ENCODE results near the gene RNF31. TPM values are rescaled to one million over a fixed set of nuclear protein-coding genes. Genes with fewer than 3 reads are reported as not detected.

Gene RNF31
- total RNA-seq, 1 donor from 2014 or later: 88.2 TPM

GRCh38 chr14:24119691-24120090, 27.6 kb upstream of the RNF31 start:
- peaks cover 6% of the 10 kb centered on the region for H3K27me3 Mint-ChIP-seq (ENCODE audit: unreplicated experiment)
- peaks cover 5% of the 10 kb centered on the region for H3K36me3 Mint-ChIP-seq (ENCODE audit: unreplicated experiment)
- no peak for DNase-seq
- H3K4me1 Mint-ChIP-seq (ENCODE audit: low read depth, unreplicated experiment): peaks cover 10% of the 10 kb centered on the region
- H3K27ac Mint-ChIP-seq (ENCODE audit: unreplicated experiment): no peak overlapping the region
- no peak for TF ChIP-seq CTCF (IDR thresholded peaks at IDR 0.05; ENCODE audit: partially characterized antibody, unreplicated experiment)
- peaks cover 8% of the 10 kb centered on the region for H3K9me3 Mint-ChIP-seq (ENCODE audit: unreplicated experiment)
- no peak overlapping the region for H3K4me3 Mint-ChIP-seq (ENCODE audit: unreplicated experiment)

- H3K4me1 Mint-ChIP-seq (ENCODE audit: low read depth, unreplicated experiment): peaks cover under 1% of the 10 kb centered on the region
- no peak overlapping the region for H3K27ac Mint-ChIP-seq (ENCODE audit: unreplicated experiment)
- H3K9me3 Mint-ChIP-seq (ENCODE audit: unreplicated experiment): peaks cover 2% of the 10 kb centered on the region
- DNase-seq: no peak
- H3K36me3 Mint-ChIP-seq (ENCODE audit: unreplicated experiment): peaks cover 5% of the 10 kb centered on the region
- H3K27me3 Mint-ChIP-seq (ENCODE audit: unreplicated experiment): peaks cover 6% of the 10 kb centered on the region
- H3K4me3 Mint-ChIP-seq (ENCODE audit: unreplicated experiment): no peak overlapping the region
- no peak for TF ChIP-seq CTCF (IDR thresholded peaks at IDR 0.05; ENCODE audit: partially characterized antibody, unreplicated experiment)
Observed at GRCh38 chr14:24121210-24121609, 26.1 kb upstream of the RNF31 start.

DNA sequence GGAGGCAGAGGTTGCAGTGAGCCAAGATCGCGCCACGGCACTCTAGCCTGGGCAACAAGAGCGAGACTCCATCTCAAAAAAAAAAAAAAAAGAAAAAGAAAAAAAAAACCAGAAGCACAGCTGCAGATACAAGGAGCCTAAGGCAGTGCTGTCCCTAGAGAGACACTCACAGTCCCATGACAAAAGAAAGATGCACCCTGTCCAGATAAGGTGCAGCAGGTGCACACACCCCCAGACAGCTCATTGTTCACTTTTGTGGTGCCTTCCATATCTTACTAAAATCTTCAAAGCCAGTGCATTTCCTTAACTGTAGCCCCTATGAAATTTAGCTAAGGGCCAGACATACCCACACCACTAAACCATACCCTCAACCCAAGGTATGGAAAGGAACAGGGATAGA, 24.9 kb upstream of the RNF31 start:
- Mint-ChIP-seq H3K4me1 (ENCODE audit: low read depth, unreplicated experiment) (no peaks in the 10 kb centered on the region), H3K9me3 (ENCODE audit: unreplicated experiment) (peaks cover 2% of the 10 kb centered on the region), H3K4me3 (ENCODE audit: unreplicated experiment) (no peak overlapping the region), H3K36me3 (ENCODE audit: unreplicated experiment) (peaks cover 5% of the 10 kb centered on the region), H3K27ac (ENCODE audit: unreplicated experiment) (no peak overlapping the region), H3K27me3 (ENCODE audit: unreplicated experiment) (peaks cover 6% of the 10 kb centered on the region)
- DNase-seq: no peak
- no peak for TF ChIP-seq CTCF (IDR thresholded peaks at IDR 0.05; ENCODE audit: partially characterized antibody, unreplicated experiment)

DNA sequence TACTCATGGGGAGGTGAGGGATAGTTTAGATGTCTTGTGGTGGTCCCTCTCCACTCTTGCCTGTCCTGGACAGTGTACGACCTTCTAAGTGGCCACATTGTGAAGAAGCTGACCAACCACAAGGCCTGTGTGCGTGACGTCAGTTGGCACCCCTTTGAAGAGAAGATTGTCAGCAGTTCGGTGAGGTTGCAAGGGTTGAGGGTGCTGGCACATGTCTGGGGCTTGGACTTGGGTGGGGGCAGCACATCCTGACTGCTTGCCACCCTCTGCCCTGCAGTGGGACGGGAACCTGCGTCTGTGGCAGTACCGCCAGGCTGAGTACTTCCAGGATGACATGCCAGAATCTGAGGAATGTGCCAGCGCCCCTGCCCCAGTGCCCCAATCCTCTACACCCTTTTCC, 24.4 kb upstream of the RNF31 start:
- Mint-ChIP-seq H3K27me3 (ENCODE audit: unreplicated experiment) (peaks cover 6% of the 10 kb centered on the region), H3K9me3 (ENCODE audit: unreplicated experiment) (peaks cover 2% of the 10 kb centered on the region), H3K27ac (ENCODE audit: unreplicated experiment) (no peak overlapping the region)

More for the DNA sequence above, 24.4 kb upstream of the RNF31 start:
- H3K4me1 Mint-ChIP-seq (ENCODE audit: low read depth, unreplicated experiment): no peaks in the 10 kb centered on the region
- peaks cover 5% of the 10 kb centered on the region for H3K36me3 Mint-ChIP-seq (ENCODE audit: unreplicated experiment)
- no peak overlapping the region for H3K4me3 Mint-ChIP-seq (ENCODE audit: unreplicated experiment)
- DNase-seq: no peak
- TF ChIP-seq CTCF (IDR thresholded peaks at IDR 0.05; ENCODE audit: partially characterized antibody, unreplicated experiment): no peak

Data from glutamatergic neuron (in vitro differentiated cells).